DND-41 (cell line): ENCODE results near the gene MAP2K4.

Experiments used
- ATAC-seq: fragments of 200-7000 bp; cut with Tn5 transposase; 3 replicates; pipeline ENCODE4 v1.9.1; 2021; ENCODE audit warnings: low read depth; ENCODE audit not compliant: insufficient read depth
- DNase-seq: peaks from one replicate; pipeline ENCODE4 v3.0.0-alpha.2; 2020
- H2AFZ ChIP-seq: 2 replicates; pipeline ENCODE4 v1.6.0; 2012; ENCODE audit warnings: low read depth, low read length
- H3K27ac ChIP-seq: 2 replicates; pipeline ENCODE4 v1.5.1; 2012; ENCODE audit warnings: low read length, inconsistent platforms
- H3K27me3 ChIP-seq: fragments of 200-600 bp; sonication (generic); 2 replicates; pipeline ENCODE4 v1.6.0; 2012; ENCODE audit warnings: low read length, mild to moderate bottlenecking, inconsistent platforms; ENCODE audit not compliant: insufficient read depth, poor library complexity
- H3K36me3 ChIP-seq: 2 replicates; pipeline ENCODE4 v1.5.1; 2012; ENCODE audit warnings: low read length, inconsistent platforms; ENCODE audit not compliant: insufficient read depth
- H3K4me1 ChIP-seq: 2 replicates; pipeline ENCODE4 v1.5.1; 2012; ENCODE audit warnings: mild to moderate bottlenecking, low read length; ENCODE audit not compliant: insufficient read depth
- H3K4me2 ChIP-seq: 2 replicates; pipeline ENCODE4 v1.6.0; 2012; ENCODE audit warnings: mild to moderate bottlenecking, moderate library complexity, low read length, inconsistent platforms; ENCODE audit not compliant: insufficient read depth
- H3K4me3 ChIP-seq, 2 experiments: fragments of 200-600 bp in 1 of 2; shearing (Covaris generic) in 1 of 2; 2 replicates each; pipeline ENCODE4 v1.5.1; 2012 to 2016; ENCODE audit warnings: inconsistent platforms in 2 of 2, low read length in 2 of 2, mild to moderate bottlenecking in 2 of 2, low read depth in 1 of 2, moderate library complexity in 1 of 2
- H3K79me2 ChIP-seq: 2 replicates; pipeline ENCODE4 v1.6.0; 2012; ENCODE audit warnings: low read length, inconsistent platforms; ENCODE audit not compliant: insufficient read depth
- H3K9ac ChIP-seq: 2 replicates; pipeline ENCODE4 v1.6.0; 2012; ENCODE audit warnings: low read depth, mild to moderate bottlenecking, inconsistent platforms, low read length, moderate library complexity
- H3K9me3 ChIP-seq: 2 replicates; pipeline ENCODE4 v1.5.1; 2012; ENCODE audit warnings: low read length, moderate library complexity, mild to moderate bottlenecking, inconsistent platforms; ENCODE audit not compliant: insufficient read depth, severe bottlenecking
- H4K20me1 ChIP-seq: 2 replicates; pipeline ENCODE4 v1.6.0; 2012; ENCODE audit warnings: low read length; ENCODE audit not compliant: insufficient read depth
- CTCF ChIP-seq: IDR thresholded peaks from 2 replicates; pipeline ENCODE4 v1.5.1; 2012; ENCODE audit warnings: borderline replicate concordance, low read length, moderate library complexity, mild to moderate bottlenecking; ENCODE audit not compliant: poor library complexity, severe bottlenecking; ENCODE audit errors: extremely low read depth
- EZH2 ChIP-seq: IDR thresholded peaks from 3 replicates; pipeline ENCODE4 v1.6.1; 2012; ENCODE audit warnings: borderline replicate concordance, low read depth, mild to moderate bottlenecking, moderate library complexity, low read length, inconsistent platforms; ENCODE audit not compliant: severe bottlenecking

The MAP2K4 gene

GRCh38 chr17:12113156-12113555 is 92.5 kb downstream of the MAP2K4 start:
- no peaks in the 10 kb centered on the region for H3K79me2 ChIP-seq
- no peaks in the 10 kb centered on the region for H3K9me3 ChIP-seq
- no peak overlapping the region for H2AFZ ChIP-seq
- H3K4me3 ChIP-seq: no peak overlapping the region
- TF ChIP-seq CTCF: no peak
- H3K4me1 ChIP-seq: no peaks in the 10 kb centered on the region
- H3K27ac ChIP-seq: no peak overlapping the region
- H3K27me3 ChIP-seq: no peaks in the 10 kb centered on the region
- H4K20me1 ChIP-seq: no peaks in the 10 kb centered on the region
- H3K36me3 ChIP-seq: peaks cover 57% of the 10 kb centered on the region
- H3K4me2 ChIP-seq: no peak overlapping the region
- DNase-seq (no peak), ATAC-seq (no peak)
- H3K9ac ChIP-seq: no peak overlapping the region

GRCh38 chr17:12114686-12115418 is 94.2 kb downstream of the MAP2K4 start:
- no peak for TF ChIP-seq CTCF
- TF ChIP-seq EZH2: no peak
- no peaks in the 10 kb centered on the region for H3K27me3 ChIP-seq
- no peaks in the 10 kb centered on the region for H4K20me1 ChIP-seq
- no peak overlapping the region for H2AFZ ChIP-seq
- no peak overlapping the region for H3K4me2 ChIP-seq
- ATAC-seq (no peak), DNase-seq (no peak)
- H3K27ac ChIP-seq: no peak overlapping the region
- no peaks in the 10 kb centered on the region for H3K9me3 ChIP-seq
- H3K36me3 ChIP-seq: peaks cover 60% of the 10 kb centered on the region
- H3K79me2 ChIP-seq: no peaks in the 10 kb centered on the region
- H3K9ac ChIP-seq: no peak overlapping the region
- H3K4me3 ChIP-seq: no peak overlapping the region
- H3K4me1 ChIP-seq: no peaks in the 10 kb centered on the region

- DNase-seq: no peak
- Histone ChIP-seq H2AFZ (no peak overlapping the region), H3K79me2 (no peaks in the 10 kb centered on the region), H3K27ac (no peak overlapping the region), H3K4me1 (no peaks in the 10 kb centered on the region), H3K27me3 (no peaks in the 10 kb centered on the region), H3K4me2 (no peak overlapping the region), H3K36me3 (peaks cover 57% of the 10 kb centered on the region), H3K9ac (no peak overlapping the region), H3K9me3 (no peaks in the 10 kb centered on the region), H3K4me3 (no peak overlapping the region), H4K20me1 (no peaks in the 10 kb centered on the region)
- no peak for ATAC-seq
- TF ChIP-seq EZH2: no peak
- no peak for TF ChIP-seq CTCF
These were observed 95.5 kb downstream of the MAP2K4 start for GRCh38 chr17:12116143-12116542.

- Histone ChIP-seq H3K27ac (no peak overlapping the region), H3K27me3 (no peaks in the 10 kb centered on the region), H3K4me2 (no peak overlapping the region), H2AFZ (no peak overlapping the region), H3K79me2 (no peaks in the 10 kb centered on the region), H3K36me3 (peaks cover 39% of the 10 kb centered on the region), H3K9me3 (no peaks in the 10 kb centered on the region), H3K4me1 (no peaks in the 10 kb centered on the region), H3K9ac (no peak overlapping the region), H4K20me1 (peaks cover 2% of the 10 kb centered on the region; the same call in 1 of the 2 replicates), H3K4me3 (no peak overlapping the region)
- TF ChIP-seq CTCF (no peak), EZH2 (no peak)
- ATAC-seq (no peak), DNase-seq (no peak)
These were observed 97.9 kb downstream of the MAP2K4 start for GRCh38 chr17:12118617-12119016.
